ENCODE measurements around the gene S100A6.

DNA sequence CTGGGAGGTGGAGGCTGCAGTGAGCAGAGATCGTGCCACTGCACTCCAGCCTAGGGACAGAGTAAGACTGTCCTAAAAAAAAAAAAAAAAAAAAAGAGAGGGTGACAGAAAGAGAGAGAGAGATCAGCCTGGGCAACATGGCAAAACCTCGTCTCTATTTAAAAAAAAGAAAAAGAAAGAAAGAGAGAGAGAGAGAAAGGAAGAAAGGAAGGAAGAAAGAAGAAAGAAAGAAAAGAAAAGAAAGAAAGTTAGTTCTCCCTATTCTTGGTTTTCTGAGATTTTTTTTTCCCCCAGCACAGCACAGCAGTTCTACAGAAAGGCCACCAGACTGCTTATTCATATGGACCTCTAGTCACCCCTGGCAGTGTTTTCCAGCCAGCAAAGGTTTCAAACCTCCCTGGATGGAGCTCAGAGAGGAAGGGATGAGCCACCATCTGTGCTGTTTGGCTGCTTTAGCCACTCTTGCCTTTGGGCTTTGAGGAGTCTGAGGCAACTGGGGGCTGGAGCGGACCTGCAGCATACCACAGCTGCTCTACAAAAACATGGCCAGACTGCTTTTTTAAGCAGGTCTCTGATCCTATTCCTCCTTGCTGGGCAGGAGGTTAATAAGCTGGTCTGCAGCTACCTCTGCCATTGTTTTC is 10.6 kb downstream of the S100A6 start:
- no peak for TF ChIP-seq YY1 (IDR thresholded peaks at IDR 0.05; ENCODE audit: insufficient read depth, insufficient read length)
- no peak for TF ChIP-seq ZNF274 (IDR thresholded peaks at IDR 0.05; ENCODE audit: low read depth, low read length)
- TF ChIP-seq SUZ12 (IDR thresholded peaks at IDR 0.05; ENCODE audit: extremely low read depth, insufficient read depth, insufficient read length): no peak

All from NT2/D1 (cell line).